Left ventricle myocardium superior (tissue), 1 donor: Measurements from ENCODE around the gene AFF3. TPM values are rescaled to one million over a fixed set of nuclear protein-coding genes. Genes with fewer than 3 reads are reported as not detected.

Experiments used
- ATAC-seq: fragments of 200-7000 bp; cut with Tn5 transposase; one replicate; pipeline ENCODE4 v1.9.1; 2020; ENCODE audit warnings: mild to moderate bottlenecking, moderate library complexity
- DNase-seq: peaks from one replicate; pipeline ENCODE4 v3.0.0-alpha.2; 2020
- intact Hi-C: fragments of 100-400 bp; cut with micrococcal nuclease; formaldehyde crosslinking; loops from one replicate; pipeline ENCODE4 v1.11.0; 2022
- total RNA-seq: library from RNA; stranded (reverse); fragmentation: NEBNext Ultra II Directional; extraction: Animal tissue kit (Norgen Biotek cat#: 25700); gene quantifications from one replicate; pipeline ENCODE4 v1.2.1, GENCODE V29; 2021
- donor health status: DM: no; HTN: yes; CAD: no; lungs with severe emphysema.

The AFF3 gene
- total RNA-seq, 1 donor from 2014 or later = 10.0 TPM

- ATAC-seq = no peak
- intact Hi-C loops = no loop called here
- no peak for DNase-seq
Observed at GRCh38 chr2:99626158-99626557, 516.2 kb downstream of the AFF3 start.

GRCh38 chr2:99624677-99625076 is 517.7 kb downstream of the AFF3 start:
- DNase-seq = peak; percentile 79
- ATAC-seq = peak; percentile 89
- intact Hi-C loops = no loop called here

- ATAC-seq (no peak), DNase-seq (no peak)
- intact Hi-C loops = no loop called here
Observed at GRCh38 chr2:99623613-99624012, 518.8 kb downstream of the AFF3 start.

GRCh38 chr2:99623035-99623434 is 519.4 kb downstream of the AFF3 start:
- intact Hi-C loops = no loop called here
- DNase-seq (no peak), ATAC-seq (no peak)

- intact Hi-C loops = no loop called here
- ATAC-seq = no peak
Observed at GRCh38 chr2:99622534-99622933, 519.9 kb downstream of the AFF3 start.

GRCh38 chr2:99621774-99622173 is 520.6 kb downstream of the AFF3 start:
- intact Hi-C loops = no loop called here
- DNase-seq = no peak
- no peak for ATAC-seq

More at GRCh38 chr2:99622534-99622933, 519.9 kb downstream of the AFF3 start:
- no peak for DNase-seq

GRCh38 chr2:99621106-99621505 is 521.3 kb downstream of the AFF3 start:
- no peak for DNase-seq
- intact Hi-C loops = no loop called here
- ATAC-seq = peak; percentile 63

GRCh38 chr2:99619151-99619550 is 523.2 kb downstream of the AFF3 start:
- DNase-seq = no peak
- intact Hi-C loops = no loop called here
- ATAC-seq = peak; percentile 34

GRCh38 chr2:99618579-99619097 is 523.8 kb downstream of the AFF3 start:
- ATAC-seq (no peak), DNase-seq (no peak)
- intact Hi-C loops = no loop called here

GRCh38 chr2:99617811-99618210 is 524.6 kb downstream of the AFF3 start:
- intact Hi-C loops = no loop called here
- no peak for DNase-seq
- ATAC-seq = no peak

- intact Hi-C loops = no loop called here
- ATAC-seq = no peak
- no peak for DNase-seq
Observed at GRCh38 chr2:99615247-99615771, 527.1 kb downstream of the AFF3 start.

GRCh38 chr2:99613980-99614379 is 528.4 kb downstream of the AFF3 start:
- intact Hi-C loops = no loop called here

GRCh38 chr2:99611786-99612185 is 530.6 kb downstream of the AFF3 start:
- intact Hi-C loops = no loop called here
- no peak for DNase-seq
- ATAC-seq = no peak

More at GRCh38 chr2:99613980-99614379, 528.4 kb downstream of the AFF3 start:
- no peak for ATAC-seq
- DNase-seq = no peak

- ATAC-seq (no peak), DNase-seq (no peak)
- intact Hi-C loops = no loop called here
Observed at GRCh38 chr2:99611034-99611433, 531.4 kb downstream of the AFF3 start.

GRCh38 chr2:99609851-99610381 is 532.5 kb downstream of the AFF3 start:
- intact Hi-C loops = no loop called here
- DNase-seq = no peak
- ATAC-seq = no peak

GRCh38 chr2:99608861-99609260 is 533.5 kb downstream of the AFF3 start:
- no peak for ATAC-seq
- no peak for DNase-seq
- intact Hi-C loops = no loop called here

- intact Hi-C loops = no loop called here
- DNase-seq (no peak), ATAC-seq (peak; percentile 40)
Observed at GRCh38 chr2:99607861-99608491, 534.4 kb downstream of the AFF3 start.

GRCh38 chr2:99607454-99607853 is 534.9 kb downstream of the AFF3 start:
- DNase-seq (no peak), ATAC-seq (peak; percentile 93)
- intact Hi-C loops = no loop called here

GRCh38 chr2:99605036-99605435 is 537.4 kb downstream of the AFF3 start:
- DNase-seq = no peak
- no peak for ATAC-seq
- intact Hi-C loops = no loop called here

- no peak for ATAC-seq
- intact Hi-C loops = no loop called here
- DNase-seq = no peak
Observed at GRCh38 chr2:99602476-99602875, 539.9 kb downstream of the AFF3 start.
